Keratinocyte (primary cell): ENCODE data around the gene DRD3.

Source experiments
- EZH2 ChIP-seq: IDR thresholded peaks from one replicate; pipeline ENCODE4 v1.6.1; 2012; ENCODE audit warnings: inconsistent platforms, mild to moderate bottlenecking, low read length, moderate library complexity
- TF ChIP-seq, protein P1 (sequence below), 3 experiments: IDR thresholded peaks in 1 of 3; conservative IDR thresholded peaks in 1 of 3; optimal IDR thresholded peaks in 1 of 3; 2 replicates in 2 of 3; 3 replicates in 1 of 3; pipeline versions ENCODE3 to v1.5.1; 2011; ENCODE audit warnings: low read length in 3 of 3, mild to moderate bottlenecking in 3 of 3, moderate library complexity in 2 of 3, control low read depth in 1 of 3, inconsistent platforms in 1 of 3; ENCODE audit not compliant: insufficient read depth in 2 of 3; ENCODE audit errors: extremely low read depth in 1 of 3

DNA sequence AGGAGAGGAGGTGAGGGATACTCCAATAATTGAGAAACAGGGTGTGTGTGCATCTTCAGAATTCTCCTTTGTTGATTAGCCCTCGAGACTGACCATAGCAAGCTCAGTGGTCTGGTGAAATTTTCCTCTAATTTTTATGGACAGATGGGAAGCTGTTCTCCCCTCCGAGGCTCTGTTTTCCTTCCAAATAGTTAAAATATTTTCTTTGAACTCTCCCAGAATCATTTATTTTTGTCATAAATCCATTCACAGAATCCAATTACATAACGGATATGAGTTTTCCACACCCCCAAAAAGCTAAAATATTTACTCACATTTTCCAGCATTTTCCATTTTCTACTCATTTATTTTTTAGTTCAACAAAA is 85.9 kb downstream of the DRD3 start:
- TF ChIP-seq, protein P1, sequence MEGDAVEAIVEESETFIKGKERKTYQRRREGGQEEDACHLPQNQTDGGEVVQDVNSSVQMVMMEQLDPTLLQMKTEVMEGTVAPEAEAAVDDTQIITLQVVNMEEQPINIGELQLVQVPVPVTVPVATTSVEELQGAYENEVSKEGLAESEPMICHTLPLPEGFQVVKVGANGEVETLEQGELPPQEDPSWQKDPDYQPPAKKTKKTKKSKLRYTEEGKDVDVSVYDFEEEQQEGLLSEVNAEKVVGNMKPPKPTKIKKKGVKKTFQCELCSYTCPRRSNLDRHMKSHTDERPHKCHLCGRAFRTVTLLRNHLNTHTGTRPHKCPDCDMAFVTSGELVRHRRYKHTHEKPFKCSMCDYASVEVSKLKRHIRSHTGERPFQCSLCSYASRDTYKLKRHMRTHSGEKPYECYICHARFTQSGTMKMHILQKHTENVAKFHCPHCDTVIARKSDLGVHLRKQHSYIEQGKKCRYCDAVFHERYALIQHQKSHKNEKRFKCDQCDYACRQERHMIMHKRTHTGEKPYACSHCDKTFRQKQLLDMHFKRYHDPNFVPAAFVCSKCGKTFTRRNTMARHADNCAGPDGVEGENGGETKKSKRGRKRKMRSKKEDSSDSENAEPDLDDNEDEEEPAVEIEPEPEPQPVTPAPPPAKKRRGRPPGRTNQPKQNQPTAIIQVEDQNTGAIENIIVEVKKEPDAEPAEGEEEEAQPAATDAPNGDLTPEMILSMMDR (optimal IDR thresholded peaks at IDR 0.05 in 1 of 3, IDR thresholded peaks at IDR 0.05 in 1 of 3, conservative IDR thresholded peaks at IDR 0.05 in 1 of 3; ENCODE audit: extremely low read depth in 1 of 3, insufficient read depth in 2 of 3, low read length in 3 of 3) = no peak
- TF ChIP-seq EZH2 = no peak
